ENCODE measurements around the gene SULT1A1. TPM values are rescaled to one million over a fixed set of nuclear protein-coding genes. Genes with fewer than 3 reads are reported as not detected.

SULT1A1 gene
- total RNA-seq (2014; rRNA removed; shearing (Covaris generic)) = 0.80 and 1.6 TPM in 2 replicates

DNA sequence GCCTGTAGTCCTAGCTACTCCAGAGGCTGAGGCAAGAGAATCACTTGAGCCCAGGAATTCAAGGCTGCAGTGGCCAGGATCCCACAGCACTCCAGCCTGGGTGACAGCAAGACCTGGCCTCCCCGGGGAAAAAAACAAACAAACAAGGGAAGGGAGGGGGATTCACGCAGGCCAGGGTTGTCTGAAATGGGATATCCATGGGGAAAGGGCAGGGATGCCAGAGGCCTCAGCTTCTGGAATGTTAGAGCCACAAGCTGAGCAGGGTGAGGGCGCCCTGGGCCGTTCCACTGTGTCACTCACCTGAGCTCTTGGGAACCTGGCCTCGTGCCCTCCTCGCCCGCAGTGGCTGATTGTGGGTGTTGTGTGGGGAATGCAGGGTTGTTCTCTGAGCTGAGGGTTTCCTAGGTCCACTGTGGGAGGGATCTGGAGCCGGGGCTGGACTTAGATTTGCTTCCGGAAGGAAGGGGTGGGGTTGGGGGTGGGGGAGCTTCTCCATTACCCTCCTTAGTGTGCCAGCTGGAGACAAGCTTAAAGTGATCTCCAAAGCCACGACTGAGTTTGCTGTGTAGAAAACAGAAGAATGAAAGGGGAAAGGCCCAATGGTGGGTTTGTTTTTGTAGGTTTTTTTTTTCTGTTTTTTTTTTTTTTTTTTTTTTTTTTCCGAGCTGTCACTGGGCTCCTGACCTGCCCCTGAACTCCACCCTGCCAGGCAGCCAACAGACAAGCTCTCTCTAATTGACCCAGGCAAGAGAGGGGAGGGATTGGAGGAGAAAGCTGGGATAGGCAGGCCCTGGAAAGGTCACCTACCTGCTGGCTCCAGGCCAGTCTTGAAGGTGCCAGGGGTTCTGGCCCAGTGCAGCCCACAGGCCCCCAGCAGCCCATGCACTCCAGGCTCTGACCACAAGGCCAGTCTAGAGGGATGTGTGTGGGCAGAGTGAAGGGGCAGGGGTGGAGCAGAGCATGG is at the start of gene SULT1A1:
Gene SULT1A1, minus strand, starts transcription at position 414 of the 964 bp plus-strand sequence. CDS start 1,189 bp downstream, outside the sequence.

DNA sequence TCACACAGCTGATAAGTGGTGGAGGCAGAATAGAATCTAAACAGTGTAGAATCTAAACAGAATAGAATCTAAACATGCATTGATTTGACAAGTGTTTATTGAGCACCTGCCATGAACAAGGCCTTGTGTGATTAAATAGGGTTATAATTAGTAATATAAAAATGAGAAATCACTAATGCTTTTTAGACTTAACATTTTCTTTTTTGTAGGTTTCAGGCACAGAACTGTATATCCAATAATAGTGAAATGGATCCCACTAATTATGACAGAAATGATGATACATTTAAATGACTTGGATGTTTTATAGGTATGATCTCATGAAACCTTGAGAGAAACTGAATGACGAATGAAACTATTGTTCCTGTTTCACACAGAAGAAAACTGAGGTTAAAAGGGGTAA is 27.9 kb upstream of the SULT1A1 start, which contains the start of gene NPIPB8:
Gene NPIPB8, plus strand, starts transcription at position 301 of the 400 bp plus-strand sequence. CDS start 296 bp downstream, outside the sequence.

GRCh38 chr16:28596840-28597691 is 12.8 kb downstream of the SULT1A1 start, which contains the start of gene SULT1A2:
Gene SULT1A2 (minus strand): TSS chr16:28597050. CDS start chr16:28595930, 1,120 bp downstream.

Other genes with a start within 250 kb of the SULT1A1 start
- gene NPIPB6, start 246.5 kb downstream of the SULT1A1 start, total RNA-seq (2014; rRNA removed; shearing (Covaris generic)) = 2.0 and 3.2 TPM in 2 replicates
- 75.5 and 80.9 TPM in 2 replicates for gene EIF3CL, start 206.2 kb downstream of the SULT1A1 start, total RNA-seq (2014; rRNA removed; shearing (Covaris generic))
- gene NPIPB7, start 137.7 kb downstream of the SULT1A1 start, total RNA-seq (2014; rRNA removed; shearing (Covaris generic)) = not detected in 2 replicates
- 10.3 and 15.0 TPM in 2 replicates for gene CLN3, start 118.0 kb downstream of the SULT1A1 start, total RNA-seq (2014; rRNA removed; shearing (Covaris generic))
- 0.05 and 0.19 TPM in 2 replicates for gene APOBR, start 115.4 kb downstream of the SULT1A1 start, total RNA-seq (2014; rRNA removed; shearing (Covaris generic))
- gene IL27, start 103.2 kb downstream of the SULT1A1 start, total RNA-seq (2014; rRNA removed; shearing (Covaris generic)) = not detected in 2 replicates
- gene NUPR1, start 71.1 kb downstream of the SULT1A1 start, total RNA-seq (2014; rRNA removed; shearing (Covaris generic)) = 15.4 and 20.1 TPM in 2 replicates
- gene SGF29, start 56.1 kb downstream of the SULT1A1 start, total RNA-seq (2014; rRNA removed; shearing (Covaris generic)) = 22.9 and 26.1 TPM in 2 replicates
- not detected in 2 replicates for gene SULT1A2, start 13.0 kb downstream of the SULT1A1 start, total RNA-seq (2014; rRNA removed; shearing (Covaris generic))
- gene NPIPB8, start 28.0 kb upstream of the SULT1A1 start, total RNA-seq (2014; rRNA removed; shearing (Covaris generic)) = not detected in 2 replicates
- gene EIF3C, start 101.4 kb upstream of the SULT1A1 start, total RNA-seq (2014; rRNA removed; shearing (Covaris generic)) = 578 and 662 TPM in 2 replicates
- gene NPIPB9, start 141.7 kb upstream of the SULT1A1 start, total RNA-seq (2014; rRNA removed; shearing (Covaris generic)) = 0.72 and 2.2 TPM in 2 replicates
- 118 and 158 TPM in 2 replicates for gene ATXN2L, start 213.0 kb upstream of the SULT1A1 start, total RNA-seq (2014; rRNA removed; shearing (Covaris generic))
- gene TUFM, start 236.3 kb upstream of the SULT1A1 start, total RNA-seq (2014; rRNA removed; shearing (Covaris generic)) = 341 and 356 TPM in 2 replicates